ENCODE data around the gene PRICKLE2.

DNA sequence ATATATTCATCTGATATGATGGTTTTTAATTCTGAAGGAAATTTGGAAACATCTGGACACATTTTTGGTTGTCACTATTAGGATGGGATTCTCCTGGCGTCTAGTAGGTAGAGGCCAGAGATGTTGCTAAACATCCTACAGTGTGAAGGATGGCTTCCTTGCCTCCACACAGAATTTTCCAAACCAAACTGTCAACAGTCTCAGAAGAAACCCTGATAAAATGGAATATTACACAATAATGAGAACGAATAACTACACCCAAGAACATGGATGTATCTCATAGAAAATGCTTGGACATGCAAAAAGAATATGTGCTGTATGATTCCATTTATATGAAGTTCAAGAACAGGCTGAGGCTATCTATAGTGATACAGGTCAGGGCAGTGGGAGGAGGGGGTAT is 122.1 kb downstream of the PRICKLE2 start:
- TF ChIP-seq, protein P1, sequence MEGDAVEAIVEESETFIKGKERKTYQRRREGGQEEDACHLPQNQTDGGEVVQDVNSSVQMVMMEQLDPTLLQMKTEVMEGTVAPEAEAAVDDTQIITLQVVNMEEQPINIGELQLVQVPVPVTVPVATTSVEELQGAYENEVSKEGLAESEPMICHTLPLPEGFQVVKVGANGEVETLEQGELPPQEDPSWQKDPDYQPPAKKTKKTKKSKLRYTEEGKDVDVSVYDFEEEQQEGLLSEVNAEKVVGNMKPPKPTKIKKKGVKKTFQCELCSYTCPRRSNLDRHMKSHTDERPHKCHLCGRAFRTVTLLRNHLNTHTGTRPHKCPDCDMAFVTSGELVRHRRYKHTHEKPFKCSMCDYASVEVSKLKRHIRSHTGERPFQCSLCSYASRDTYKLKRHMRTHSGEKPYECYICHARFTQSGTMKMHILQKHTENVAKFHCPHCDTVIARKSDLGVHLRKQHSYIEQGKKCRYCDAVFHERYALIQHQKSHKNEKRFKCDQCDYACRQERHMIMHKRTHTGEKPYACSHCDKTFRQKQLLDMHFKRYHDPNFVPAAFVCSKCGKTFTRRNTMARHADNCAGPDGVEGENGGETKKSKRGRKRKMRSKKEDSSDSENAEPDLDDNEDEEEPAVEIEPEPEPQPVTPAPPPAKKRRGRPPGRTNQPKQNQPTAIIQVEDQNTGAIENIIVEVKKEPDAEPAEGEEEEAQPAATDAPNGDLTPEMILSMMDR (IDR thresholded peaks at IDR 0.05 in 8 of 11, conservative IDR thresholded peaks at IDR 0.05 in 3 of 11): no peak
- no peak for TF ChIP-seq POLR2A (IDR thresholded peaks at IDR 0.05)

Measured in spleen (tissue), 7 donors.